ENCODE results near the gene ZMAT3.
"Not testable (repeated sequence)": the region's sequence is repeated elsewhere in the genome, so short reads cannot be mapped to it uniquely, and the experiment has no call there.

Gene ZMAT3

GRCh38 chr3:179071323-179072099 is at the start of gene ZMAT3:
TSS of gene ZMAT3 (minus strand) at chr3:179071809. CDS start at chr3:179067752, 4,057 bp downstream.
- peak; percentile 87 for DNase-seq

- no peak for DNase-seq
Observed at GRCh38 chr3:179116816-179117215, 45.2 kb upstream of the ZMAT3 start.

GRCh38 chr3:179115444-179115843 is 43.8 kb upstream of the ZMAT3 start:
- not testable (repeated sequence) for DNase-seq

- DNase-seq, result no peak
Observed at GRCh38 chr3:179113903-179114302, 42.3 kb upstream of the ZMAT3 start.

- no peak for DNase-seq
Observed at GRCh38 chr3:179108086-179108485, 36.5 kb upstream of the ZMAT3 start.

GRCh38 chr3:179107617-179108016 is 36.0 kb upstream of the ZMAT3 start:
- no peak for DNase-seq

- DNase-seq, result no peak
Observed at GRCh38 chr3:179105881-179106280, 34.3 kb upstream of the ZMAT3 start.

GRCh38 chr3:179100652-179101051 is 29.0 kb upstream of the ZMAT3 start:
- DNase-seq, result no peak

- DNase-seq, result no peak
Observed at GRCh38 chr3:179098388-179099077, 26.9 kb upstream of the ZMAT3 start.

- no peak for DNase-seq
Observed at GRCh38 chr3:179093807-179094206, 22.2 kb upstream of the ZMAT3 start.

GRCh38 chr3:179091113-179091512 is 19.5 kb upstream of the ZMAT3 start:
- no peak for DNase-seq

- DNase-seq, result no peak
Observed at GRCh38 chr3:179088306-179088705, 16.7 kb upstream of the ZMAT3 start.

- no peak for DNase-seq
Observed at GRCh38 chr3:179083977-179084376, 12.4 kb upstream of the ZMAT3 start.

- DNase-seq, result no peak
Observed at GRCh38 chr3:179082416-179082815, 10.8 kb upstream of the ZMAT3 start.

- no peak for DNase-seq
Observed at GRCh38 chr3:179081885-179082284, 10.3 kb upstream of the ZMAT3 start.

GRCh38 chr3:179079537-179079936 is 7.9 kb upstream of the ZMAT3 start:
- DNase-seq, result no peak

- no peak for DNase-seq
Observed at GRCh38 chr3:179076243-179077027, 4.8 kb upstream of the ZMAT3 start.

- DNase-seq, result no peak
Observed at GRCh38 chr3:179074656-179075055, 3.0 kb upstream of the ZMAT3 start.

GRCh38 chr3:179073816-179074215 is 2.2 kb upstream of the ZMAT3 start:
- no peak for DNase-seq

- peak; percentile 5 for DNase-seq
Observed at GRCh38 chr3:179072100-179072438, 460 bp upstream of the ZMAT3 start.

GRCh38 chr3:179071027-179071322 is 634 bp downstream of the ZMAT3 start:
- peak; percentile 8 for DNase-seq

GRCh38 chr3:179069762-179070390 is 1.7 kb downstream of the ZMAT3 start:
- DNase-seq, result no peak

- peak; percentile 42 for DNase-seq
Observed at GRCh38 chr3:179068779-179069530, 2.7 kb downstream of the ZMAT3 start.

Measured in inflammatory macrophage treated with lipopolysaccharide for 4 hours (primary cell).